Measurements from ENCODE around the gene SLC29A4.

GRCh38 chr7:5234852-5235831 is 47.6 kb upstream of the SLC29A4 start:
- no peak for TF ChIP-seq RBBP5 (IDR thresholded peaks at IDR 0.05; ENCODE audit: borderline replicate concordance, low read depth, low read length)
- TF ChIP-seq GABPA (IDR thresholded peaks at IDR 0.05; ENCODE audit: borderline replicate concordance, insufficient read depth, low read length): no peak
- no peak for TF ChIP-seq CHD2 (IDR thresholded peaks at IDR 0.05; ENCODE audit: low read length)
- TF ChIP-seq, protein P1, sequence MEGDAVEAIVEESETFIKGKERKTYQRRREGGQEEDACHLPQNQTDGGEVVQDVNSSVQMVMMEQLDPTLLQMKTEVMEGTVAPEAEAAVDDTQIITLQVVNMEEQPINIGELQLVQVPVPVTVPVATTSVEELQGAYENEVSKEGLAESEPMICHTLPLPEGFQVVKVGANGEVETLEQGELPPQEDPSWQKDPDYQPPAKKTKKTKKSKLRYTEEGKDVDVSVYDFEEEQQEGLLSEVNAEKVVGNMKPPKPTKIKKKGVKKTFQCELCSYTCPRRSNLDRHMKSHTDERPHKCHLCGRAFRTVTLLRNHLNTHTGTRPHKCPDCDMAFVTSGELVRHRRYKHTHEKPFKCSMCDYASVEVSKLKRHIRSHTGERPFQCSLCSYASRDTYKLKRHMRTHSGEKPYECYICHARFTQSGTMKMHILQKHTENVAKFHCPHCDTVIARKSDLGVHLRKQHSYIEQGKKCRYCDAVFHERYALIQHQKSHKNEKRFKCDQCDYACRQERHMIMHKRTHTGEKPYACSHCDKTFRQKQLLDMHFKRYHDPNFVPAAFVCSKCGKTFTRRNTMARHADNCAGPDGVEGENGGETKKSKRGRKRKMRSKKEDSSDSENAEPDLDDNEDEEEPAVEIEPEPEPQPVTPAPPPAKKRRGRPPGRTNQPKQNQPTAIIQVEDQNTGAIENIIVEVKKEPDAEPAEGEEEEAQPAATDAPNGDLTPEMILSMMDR (IDR thresholded peaks at IDR 0.05; ENCODE audit: control extremely low read depth in 1 of 3, insufficient read depth in 1 of 3, low read depth in 1 of 3, low read length in 3 of 3): no peak
- no peak for TF ChIP-seq SP1 (IDR thresholded peaks at IDR 0.05; ENCODE audit: low read depth, low read length)
- no peak for TF ChIP-seq POLR2A (IDR thresholded peaks at IDR 0.05; ENCODE audit: control extremely low read depth in 1 of 2, low read depth in 2 of 2, low read length in 2 of 2)
- no peak for TF ChIP-seq TAF1 (IDR thresholded peaks at IDR 0.05; ENCODE audit: low read depth, low read length)
- no peak for TF ChIP-seq ATF3 (IDR thresholded peaks at IDR 0.05; ENCODE audit: insufficient read depth, low read depth, low read length)
- TF ChIP-seq MAX (IDR thresholded peaks at IDR 0.05): no peak
- TF ChIP-seq EP300 (IDR thresholded peaks at IDR 0.05; ENCODE audit: borderline replicate concordance in 1 of 2, low read depth in 2 of 2, low read length in 2 of 2): no peak
- no peak for TF ChIP-seq HDAC6 (IDR thresholded peaks at IDR 0.05; ENCODE audit: low read depth, low read length)
- TF ChIP-seq ZNF274 (IDR thresholded peaks at IDR 0.05; ENCODE audit: borderline replicate concordance, extremely low read depth, low read length): no peak
